Hepatocyte (in vitro differentiated cells): ENCODE measurements around the gene GNAT2. TPM values are rescaled to one million over a fixed set of nuclear protein-coding genes. Genes with fewer than 3 reads are reported as not detected.
A peak's percentile ranks its signal among the peaks of the same experiment; 100 is the strongest.

ENCODE experiments used
- DNase-seq: peaks from one replicate; pipeline ENCODE4 v3.0.0-alpha.2; 2016; ENCODE audit warnings: low spot score
- H2AFZ ChIP-seq: fragments of 200-600 bp; sonication (generic); 2 replicates; pipeline ENCODE4 v1.6.0; 2016; ENCODE audit warnings: antibody characterized with exemption, mild to moderate bottlenecking
- H3K27ac ChIP-seq: fragments of 200-600 bp; sonication (generic); 2 replicates; pipeline ENCODE4 v1.5.1; 2016; ENCODE audit warnings: mild to moderate bottlenecking
- H3K27me3 ChIP-seq: fragments of 200-600 bp; sonication (generic); 2 replicates; pipeline ENCODE4 v1.6.1; 2016
- H3K36me3 ChIP-seq: fragments of 200-600 bp; sonication (generic); replicated peaks from 2 replicates; pipeline ENCODE4 v1.5.1; 2016; ENCODE audit warnings: low read depth; ENCODE audit not compliant: insufficient read depth
- H3K4me1 ChIP-seq: fragments of 200-600 bp; sonication (generic); 2 replicates; pipeline ENCODE4 v1.5.1; 2016; ENCODE audit warnings: mild to moderate bottlenecking, moderate library complexity; ENCODE audit not compliant: insufficient read depth
- H3K4me2 ChIP-seq: fragments of 200-600 bp; sonication (generic); 2 replicates; pipeline ENCODE4 v1.6.0; 2016
- H3K4me3 ChIP-seq: fragments of 200-600 bp; sonication (generic); 2 replicates; pipeline ENCODE4 v1.5.1; 2016; ENCODE audit warnings: mild to moderate bottlenecking
- H3K79me2 ChIP-seq: fragments of 200-600 bp; sonication (generic); 2 replicates; pipeline ENCODE4 v1.6.0; 2017; ENCODE audit warnings: mild to moderate bottlenecking
- H3K9me2 ChIP-seq: fragments of 200-600 bp; sonication (generic); replicated peaks from 2 replicates; pipeline ENCODE4 v1.6.0; 2017; ENCODE audit warnings: mild to moderate bottlenecking; ENCODE audit not compliant: insufficient read depth
- H3K9me3 ChIP-seq: fragments of 200-600 bp; sonication (generic); 2 replicates; pipeline ENCODE4 v1.5.1; 2016; ENCODE audit warnings: low read depth, mild to moderate bottlenecking
- H4K20me1 ChIP-seq: fragments of 200-600 bp; sonication (generic); 2 replicates; pipeline ENCODE4 v1.6.0; 2016; ENCODE audit warnings: mild to moderate bottlenecking; ENCODE audit not compliant: insufficient read depth, poor library complexity, severe bottlenecking
- CTCF ChIP-seq: fragments of 200-600 bp; sonication (generic); IDR thresholded peaks from 2 replicates; pipeline ENCODE4 v1.5.1; 2016; ENCODE audit warnings: antibody characterized with exemption, mild to moderate bottlenecking; ENCODE audit not compliant: poor library complexity
- EZH2 ChIP-seq: fragments of 200-600 bp; sonication (generic); IDR thresholded peaks from 2 replicates; pipeline ENCODE4 v1.6.1; 2016; ENCODE audit warnings: antibody characterized with exemption, mild to moderate bottlenecking, borderline replicate concordance
- EZH2phosphoT487 ChIP-seq: fragments of 200-600 bp; sonication (generic); IDR thresholded peaks from one replicate; pipeline ENCODE4 v1.6.1; 2018; ENCODE audit warnings: antibody characterized with exemption, mild to moderate bottlenecking, low read depth, moderate library complexity; ENCODE audit not compliant: unreplicated experiment, severe bottlenecking
- WGBS: methylation state at CpG from one replicate; pipeline ENCODE4 v1.1.6; 2016; ENCODE audit warnings: low lambda C conversion rate; ENCODE audit errors: missing lambda C conversion rate; 5-methylcytosine and 5-hydroxymethylcytosine counted together
- polyA plus RNA-seq: library from polyadenylated mRNA; unstranded; fragments of >200 nt; fragmentation: Nextera tagmentation; extraction: Ambion mirVana; gene quantifications from 2 replicates; pipeline ENCODE4 v1.2.1, GENCODE V29; 2016
- total RNA-seq: library from RNA; depleted of rRNA; stranded (reverse); fragments of >200 nt; gene quantifications from 2 replicates; pipeline ENCODE4 v1.2.3, GENCODE V29; 2014

Gene GNAT2
- total and polyA plus RNA-seq, 2 experiments from 2014 or later: 0.18 TPM; not detected in 1

- WGBS: 90% methylated on average over 3 of the region's 3 CpGs
- peaks cover 56% of the 10 kb centered on the region for H3K79me2 ChIP-seq
- H3K36me3 ChIP-seq: no peaks in the 10 kb centered on the region
These were observed 3.5 kb upstream of the GNAT2 start for GRCh38 chr1:109622895-109623294.

GRCh38 chr1:109622137-109622892 is 2.9 kb upstream of the GNAT2 start:
- H3K79me2 ChIP-seq: peaks cover 56% of the 10 kb centered on the region
- peaks cover 47% of the 10 kb centered on the region for H4K20me1 ChIP-seq
- no peak overlapping the region for H3K4me3 ChIP-seq
- no peaks in the 10 kb centered on the region for H3K9me2 ChIP-seq
- no peak overlapping the region for H2AFZ ChIP-seq
- 92% methylated on average over 11 of the region's 11 CpGs for WGBS
- peaks cover 29% of the 10 kb centered on the region for H3K4me1 ChIP-seq
- peak overlapping the region; percentile 93 for H3K4me2 ChIP-seq
- no peaks in the 10 kb centered on the region for H3K9me3 ChIP-seq
- no peaks in the 10 kb centered on the region for H3K27me3 ChIP-seq
- no peak for DNase-seq
- H3K27ac ChIP-seq: peak overlapping the region; percentile 74
- H3K36me3 ChIP-seq: no peaks in the 10 kb centered on the region
- no peak for TF ChIP-seq EZH2

More at GRCh38 chr1:109622895-109623294, 3.5 kb upstream of the GNAT2 start:
- Histone ChIP-seq H3K27me3 (no peaks in the 10 kb centered on the region), H3K9me3 (no peaks in the 10 kb centered on the region), H3K27ac (peak overlapping the region; percentile 74), H3K4me3 (no peak overlapping the region), H3K9me2 (no peaks in the 10 kb centered on the region), H3K4me1 (peaks cover 29% of the 10 kb centered on the region), H3K4me2 (peak overlapping the region; percentile 93), H4K20me1 (peaks cover 47% of the 10 kb centered on the region), H2AFZ (no peak overlapping the region)
- TF ChIP-seq EZH2 (no peak), CTCF (no peak), EZH2phosphoT487 (no peak)
- no peak for DNase-seq

- Histone ChIP-seq H3K4me2 (peak overlapping the region; percentile 93), H3K27ac (peak overlapping the region; percentile 16), H2AFZ (no peak overlapping the region), H3K36me3 (no peaks in the 10 kb centered on the region), H3K4me1 (peaks cover 29% of the 10 kb centered on the region), H3K79me2 (peaks cover 56% of the 10 kb centered on the region), H3K9me2 (no peaks in the 10 kb centered on the region), H3K4me3 (peak overlapping the region; percentile 76), H3K27me3 (no peaks in the 10 kb centered on the region), H3K9me3 (no peaks in the 10 kb centered on the region), H4K20me1 (peaks cover 47% of the 10 kb centered on the region)
- 73% methylated on average over 12 of the region's 13 CpGs for WGBS
- DNase-seq: no peak
- no peak for TF ChIP-seq EZH2phosphoT487
- TF ChIP-seq EZH2: no peak
- TF ChIP-seq CTCF: no peak
These were observed 2.1 kb upstream of the GNAT2 start for GRCh38 chr1:109621379-109622136.

GRCh38 chr1:109620841-109621286 is 1.4 kb upstream of the GNAT2 start:
- Histone ChIP-seq H3K36me3 (no peaks in the 10 kb centered on the region), H3K9me2 (no peaks in the 10 kb centered on the region), H3K79me2 (peaks cover 56% of the 10 kb centered on the region), H3K27ac (peak overlapping the region; percentile 89), H2AFZ (peak overlapping the region; percentile 82), H3K4me2 (peak overlapping the region; percentile 93), H3K9me3 (no peaks in the 10 kb centered on the region), H3K4me1 (peaks cover 29% of the 10 kb centered on the region), H3K27me3 (no peaks in the 10 kb centered on the region), H3K4me3 (peak overlapping the region; percentile 76), H4K20me1 (peaks cover 45% of the 10 kb centered on the region)
- peak; percentile 97 for DNase-seq
- TF ChIP-seq CTCF: no peak
- TF ChIP-seq EZH2: no peak
- no peak for TF ChIP-seq EZH2phosphoT487
- 0% methylated on average over 18 of the region's 18 CpGs for WGBS
